ENCODE data around the gene PLEKHA7.

DNA sequence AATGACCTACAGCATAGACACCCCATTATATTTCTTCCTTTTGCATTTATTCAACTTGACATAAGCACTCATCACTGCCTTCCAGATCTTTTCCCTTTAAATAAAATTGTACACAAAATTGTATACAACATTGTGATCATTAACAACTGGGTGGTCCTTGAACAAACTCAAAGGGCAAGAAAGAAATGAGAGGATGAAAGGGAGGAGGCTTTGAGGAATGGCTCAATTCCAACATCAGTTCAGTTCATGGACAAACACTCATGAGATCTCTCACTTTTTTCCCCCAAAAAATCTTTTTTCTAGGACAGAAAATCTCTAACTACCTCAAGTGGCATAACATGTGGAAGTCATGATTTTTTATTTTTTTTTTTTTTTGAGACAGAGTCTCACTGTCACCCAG lies 113.7 kb downstream of the PLEKHA7 start:
- TF ChIP-seq CTCF (IDR thresholded peaks at IDR 0.05; ENCODE audit: low read depth, low read length) (no peak), POLR2A (IDR thresholded peaks at IDR 0.05; ENCODE audit: extremely low read depth, insufficient read length) (no peak), MYC (IDR thresholded peaks at IDR 0.05; ENCODE audit: low read depth, low read length) (no peak), MAX (IDR thresholded peaks at IDR 0.05; ENCODE audit: low read depth, low read length) (no peak)
